ENCODE data around the gene CHKB. TPM values are rescaled to one million over a fixed set of nuclear protein-coding genes. Genes with fewer than 3 reads are reported as not detected.

The CHKB gene
- total RNA-seq, 1 experiment from 2014 or later: 34.8 TPM

Other genes starting within 250 kb of the CHKB start
- 76.9 and 77.8 TPM in 2 replicates for gene PPP6R2, start 239.5 kb downstream of the CHKB start, total RNA-seq (2014; rRNA removed; shearing (Covaris generic))
- 61.5 and 86.1 TPM in 2 replicates for gene SBF1, start 107.8 kb downstream of the CHKB start, total RNA-seq (2014; rRNA removed; shearing (Covaris generic))
- gene ADM2, start 101.3 kb downstream of the CHKB start, total RNA-seq (2014; rRNA removed; shearing (Covaris generic)): not detected in 2 replicates
- 1.9 TPM in 1 of 2 replicates, not detected in the other for gene MIOX, start 96.0 kb downstream of the CHKB start, total RNA-seq (2014; rRNA removed; shearing (Covaris generic))
- 40.6 and 45.7 TPM in 2 replicates for gene LMF2, start 75.1 kb downstream of the CHKB start, total RNA-seq (2014; rRNA removed; shearing (Covaris generic))
- 80.3 and 81.2 TPM in 2 replicates for gene NCAPH2, start 74.6 kb downstream of the CHKB start, total RNA-seq (2014; rRNA removed; shearing (Covaris generic))
- gene SCO2, start 57.3 kb downstream of the CHKB start, total RNA-seq (2014; rRNA removed; shearing (Covaris generic)): 4.9 and 6.8 TPM in 2 replicates
- 3.1 and 4.4 TPM in 2 replicates for gene TYMP, start 52.8 kb downstream of the CHKB start, total RNA-seq (2014; rRNA removed; shearing (Covaris generic))
- not detected in 2 replicates for gene KLHDC7B, start 37.0 kb downstream of the CHKB start, total RNA-seq (2014; rRNA removed; shearing (Covaris generic))
- gene SYCE3, start 19.9 kb downstream of the CHKB start, total RNA-seq (2014; rRNA removed; shearing (Covaris generic)): not detected in 2 replicates
- gene CPT1B, start 4.4 kb downstream of the CHKB start, total RNA-seq (2014; rRNA removed; shearing (Covaris generic)): 3.4 and 5.8 TPM in 2 replicates
- 28.3 and 39.8 TPM in 2 replicates for gene MAPK8IP2, start 17.9 kb upstream of the CHKB start, total RNA-seq (2014; rRNA removed; shearing (Covaris generic))
- gene ARSA, start 45.3 kb upstream of the CHKB start, total RNA-seq (2014; rRNA removed; shearing (Covaris generic)): 19.4 and 24.1 TPM in 2 replicates
- gene SHANK3, start 90.0 kb upstream of the CHKB start, total RNA-seq (2014; rRNA removed; shearing (Covaris generic)): 3.6 and 5.0 TPM in 2 replicates
- not detected in 2 replicates for gene ACR, start 155.4 kb upstream of the CHKB start, total RNA-seq (2014; rRNA removed; shearing (Covaris generic))
- 21.1 and 24.8 TPM in 2 replicates for gene RABL2B, start 200.8 kb upstream of the CHKB start, total RNA-seq (2014; rRNA removed; shearing (Covaris generic))